ENCODE measurements around the gene DNAAF2.

DNA sequence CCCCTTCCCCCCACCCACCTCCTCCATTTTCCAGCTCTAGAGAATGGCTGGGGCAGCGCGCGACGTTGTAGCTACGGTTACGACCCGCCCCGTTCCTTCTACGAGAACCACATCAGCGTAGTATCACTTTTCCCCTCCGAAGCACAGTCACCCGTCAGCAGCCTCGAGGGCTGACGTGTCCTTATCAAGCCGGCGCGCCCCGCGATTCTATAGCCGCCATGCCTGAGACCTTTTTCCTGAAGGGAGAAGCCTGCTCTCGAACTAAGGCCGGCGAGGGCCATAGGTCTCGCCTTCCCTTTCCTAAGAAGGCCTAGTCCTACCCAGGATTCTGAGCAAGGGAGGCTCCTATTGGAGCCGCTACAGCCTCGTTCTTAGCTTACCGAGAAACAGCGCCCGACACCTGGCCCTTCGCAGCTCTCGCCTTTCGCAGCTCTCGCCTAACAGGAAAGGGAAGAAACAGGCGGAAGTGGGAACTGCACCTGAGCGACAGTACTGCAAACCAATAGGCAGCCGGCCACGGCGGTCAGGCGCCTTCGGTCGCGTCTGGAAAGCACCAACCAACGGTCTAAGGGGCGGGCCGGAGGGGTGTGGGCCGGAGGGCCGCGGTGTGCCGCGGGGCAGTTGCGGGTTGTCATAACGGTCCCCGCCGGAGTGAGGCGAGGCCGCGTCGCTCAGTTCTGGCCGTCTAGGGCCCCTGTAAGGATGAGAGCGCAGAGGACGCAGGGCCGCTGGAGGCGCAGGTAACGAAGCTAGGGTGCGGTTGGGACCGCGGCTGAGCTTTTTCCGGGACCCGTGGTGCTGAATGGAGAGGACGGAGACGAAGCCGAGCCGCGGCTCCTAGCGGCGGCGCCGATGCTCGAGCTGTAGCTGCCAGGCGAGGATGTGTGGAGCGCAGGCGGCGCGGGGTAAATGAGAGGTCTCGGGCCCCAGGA is 14.6 kb downstream of the DNAAF2 start, which contains the start of the genes MGAT2 and RPL36AL:
- peak; percentile 91 for TF ChIP-seq POLR2AphosphoS5 (IDR thresholded peaks at IDR 0.05; ENCODE audit: low read depth, low read length)
- peak in 1 of 2 experiments; percentile 43; a peak in 1 of 4 replicates for TF ChIP-seq REST (IDR thresholded peaks at IDR 0.05; ENCODE audit: insufficient read depth in 1 of 2, low read depth in 2 of 2, low read length in 2 of 2)

All from PFSK-1 (cell line).